Uterus (tissue), 4 donors: ENCODE results near the gene ABL2. TPM values are rescaled to one million over a fixed set of nuclear protein-coding genes. Genes with fewer than 3 reads are reported as not detected.

Experiments used
- DNase-seq, 2 donors: peaks; one replicate each; pipeline ENCODE4 v3.0.0-alpha.2; 2019 to 2020
- H3K27ac ChIP-seq, 2 donors: fragments of 200-600 bp; sonication (generic); 1 replicate in 1 of 2; 2 replicates in 1 of 2; pipeline ENCODE4 v1.5.1; 2016 to 2018
- H3K27me3 ChIP-seq, 2 donors: fragments of 200-600 bp; sonication (generic); one replicate each; pipeline ENCODE4 v1.5.1; 2018 to 2019; ENCODE audit warnings: control low read depth in 1 of 2
- H3K36me3 ChIP-seq, 2 donors: fragments of 200-600 bp; sonication (generic); one replicate each; pipeline ENCODE4 v1.5.1; 2019; ENCODE audit warnings: control low read depth in 1 of 2
- H3K4me1 ChIP-seq, 2 donors: fragments of 200-600 bp; sonication (generic); one replicate each; pipeline ENCODE4 v1.5.1; 2018 to 2019; ENCODE audit warnings: control low read depth in 1 of 2
- H3K4me3 ChIP-seq, 2 donors: fragments of 200-600 bp; sonication (generic); 1 replicate in 1 of 2; 2 replicates in 1 of 2; pipeline ENCODE4 v1.5.1; 2018 to 2019; ENCODE audit warnings: mild to moderate bottlenecking in 1 of 2
- H3K9me3 ChIP-seq, 2 donors: fragments of 200-600 bp; sonication (generic); one replicate each; pipeline ENCODE4 v1.5.1; 2019; ENCODE audit warnings: control low read depth in 1 of 2
- POLR2A ChIP-seq, 2 donors: fragments of 450-650 bp; IDR thresholded peaks; one replicate each; pipeline ENCODE4 v1.6.1; 2016; ENCODE audit warnings: antibody characterized with exemption in 2 of 2, mild to moderate bottlenecking in 1 of 2, moderate library complexity in 1 of 2
- intact Hi-C: fragments of 100-400 bp; cut with DNase I; formaldehyde crosslinking; loops from one replicate; pipeline ENCODE4 v1.15.1; 2023; ENCODE audit warnings: low total_unique reads
- total RNA-seq, 4 donors: library from RNA; depleted of rRNA in 3 of 4; stranded (reverse); fragments of >200 nt in 3 of 4; gene quantifications; one replicate each; pipeline versions ENCODE4 v1.1.0 to v1.2.4, GENCODE V29; 2014 to 2023
- TF ChIP-seq, protein P1 (sequence below), 4 experiments: fragments of 200-600 bp in 2 of 4; fragments of 450-650 bp in 2 of 4; sonication (generic) in 2 of 4; IDR thresholded peaks; one replicate each; pipeline ENCODE4 v1.5.1; 2016 to 2019; ENCODE audit warnings: antibody characterized with exemption in 4 of 4, mild to moderate bottlenecking in 2 of 4, moderate library complexity in 1 of 4
- donor health status: DM: yes; HTN: yes; CAD: no.

The ABL2 gene
- total RNA-seq, 4 donors from 2014 or later, result 10.3 to 33.1 (median 15.1) TPM

DNA sequence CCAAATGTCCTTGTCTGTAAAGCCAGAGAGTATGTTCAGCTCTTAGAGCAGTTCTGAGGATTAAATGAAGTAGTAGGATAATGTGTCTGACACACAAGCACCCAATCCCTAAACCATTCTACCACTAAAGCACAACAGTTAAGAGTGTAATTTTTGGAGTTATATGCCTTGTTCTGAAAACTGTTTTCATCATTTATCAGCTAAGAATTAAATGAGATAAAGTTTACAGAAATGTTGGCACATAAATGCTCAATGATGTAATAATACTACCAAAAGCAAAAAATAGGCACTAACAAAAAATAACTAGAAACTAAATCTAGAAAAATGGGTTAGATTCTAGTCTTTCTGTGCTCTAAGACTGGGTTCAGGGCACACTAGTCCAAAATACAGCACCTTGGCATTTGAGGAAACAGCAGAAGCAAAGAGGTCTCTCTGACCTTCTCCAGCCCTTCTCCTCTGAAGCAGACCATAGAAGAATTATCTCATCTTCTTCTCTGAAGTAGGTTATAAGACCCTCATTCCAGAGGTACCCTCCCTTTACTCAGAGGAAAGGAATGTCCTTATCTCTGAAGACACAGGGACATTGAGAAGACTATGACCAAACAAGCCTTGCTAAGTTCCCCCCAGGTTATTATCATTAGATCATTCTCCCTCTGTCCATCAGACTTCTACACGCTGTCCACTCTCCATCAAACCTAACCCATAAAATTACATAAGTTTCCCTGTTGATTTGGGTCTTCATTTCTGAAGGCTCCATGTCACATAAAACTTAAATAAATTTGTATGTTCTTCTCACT, 20.6 kb downstream of the ABL2 start:
- intact Hi-C loops, result no loop called here

DNA sequence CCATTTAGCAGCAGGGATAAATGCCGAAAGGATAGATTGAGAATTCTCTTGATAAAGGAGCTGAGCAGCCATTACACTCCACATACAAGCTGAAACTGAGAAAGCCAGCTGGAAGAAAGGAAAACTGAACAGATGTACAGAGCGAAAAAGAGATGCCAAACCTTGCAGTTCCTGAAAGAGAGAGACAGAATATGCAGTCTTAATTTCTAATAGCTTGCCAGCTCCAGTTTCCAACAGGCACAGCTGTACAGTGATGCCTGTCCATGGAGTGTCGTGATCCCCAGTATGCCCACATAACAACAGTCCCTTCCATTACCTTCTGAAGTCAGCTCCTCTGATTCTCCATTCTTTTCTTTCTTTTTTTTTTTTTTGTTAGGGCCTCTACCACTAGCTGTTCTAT, 22.7 kb downstream of the ABL2 start:
- Histone ChIP-seq H3K36me3 (no peaks in the 10 kb centered on the region), H3K4me1 (no peaks in the 10 kb centered on the region), H3K4me3 (no peak overlapping the region), H3K27ac (no peak overlapping the region), H3K9me3 (no peaks in the 10 kb centered on the region), H3K27me3 (no peaks in the 10 kb centered on the region)
- TF ChIP-seq, protein P1, sequence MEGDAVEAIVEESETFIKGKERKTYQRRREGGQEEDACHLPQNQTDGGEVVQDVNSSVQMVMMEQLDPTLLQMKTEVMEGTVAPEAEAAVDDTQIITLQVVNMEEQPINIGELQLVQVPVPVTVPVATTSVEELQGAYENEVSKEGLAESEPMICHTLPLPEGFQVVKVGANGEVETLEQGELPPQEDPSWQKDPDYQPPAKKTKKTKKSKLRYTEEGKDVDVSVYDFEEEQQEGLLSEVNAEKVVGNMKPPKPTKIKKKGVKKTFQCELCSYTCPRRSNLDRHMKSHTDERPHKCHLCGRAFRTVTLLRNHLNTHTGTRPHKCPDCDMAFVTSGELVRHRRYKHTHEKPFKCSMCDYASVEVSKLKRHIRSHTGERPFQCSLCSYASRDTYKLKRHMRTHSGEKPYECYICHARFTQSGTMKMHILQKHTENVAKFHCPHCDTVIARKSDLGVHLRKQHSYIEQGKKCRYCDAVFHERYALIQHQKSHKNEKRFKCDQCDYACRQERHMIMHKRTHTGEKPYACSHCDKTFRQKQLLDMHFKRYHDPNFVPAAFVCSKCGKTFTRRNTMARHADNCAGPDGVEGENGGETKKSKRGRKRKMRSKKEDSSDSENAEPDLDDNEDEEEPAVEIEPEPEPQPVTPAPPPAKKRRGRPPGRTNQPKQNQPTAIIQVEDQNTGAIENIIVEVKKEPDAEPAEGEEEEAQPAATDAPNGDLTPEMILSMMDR (IDR thresholded peaks at IDR 0.05), result no peak
- TF ChIP-seq POLR2A (IDR thresholded peaks at IDR 0.05), result no peak
- DNase-seq, result no peak
- intact Hi-C loops, result no loop called here

More for the DNA sequence above, 20.6 kb downstream of the ABL2 start:
- no peaks in the 10 kb centered on the region for H3K9me3 ChIP-seq
- no peaks in the 10 kb centered on the region for H3K27me3 ChIP-seq
- TF ChIP-seq, protein P1 (IDR thresholded peaks at IDR 0.05), result no peak
- no peak for TF ChIP-seq POLR2A (IDR thresholded peaks at IDR 0.05)
- no peak overlapping the region for H3K4me3 ChIP-seq
- DNase-seq, result no peak
- no peaks in the 10 kb centered on the region for H3K36me3 ChIP-seq
- H3K4me1 ChIP-seq, result no peaks in the 10 kb centered on the region
- H3K27ac ChIP-seq, result no peak overlapping the region

DNA sequence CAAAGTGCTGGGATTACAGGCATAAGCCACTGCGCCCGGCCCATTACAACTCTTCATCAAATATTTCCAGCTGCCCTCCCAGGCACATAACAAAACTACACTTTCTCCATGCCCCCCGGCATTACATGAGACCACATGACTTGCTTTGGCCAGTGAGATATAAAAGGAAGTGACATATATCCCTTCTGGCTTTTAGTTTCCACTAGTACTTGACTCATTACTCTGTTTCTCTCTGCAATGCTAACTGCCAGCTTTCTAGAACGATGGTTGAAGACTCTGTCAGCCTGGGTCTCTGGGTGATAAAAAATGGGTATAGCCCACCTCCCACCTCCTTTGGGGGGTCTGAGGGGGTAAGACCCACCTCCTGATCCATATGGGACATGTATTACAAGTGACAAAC, 24.2 kb downstream of the ABL2 start:
- Histone ChIP-seq H3K4me3 (no peak overlapping the region), H3K27ac (no peak overlapping the region), H3K36me3 (no peaks in the 10 kb centered on the region), H3K4me1 (no peaks in the 10 kb centered on the region), H3K27me3 (no peaks in the 10 kb centered on the region), H3K9me3 (no peaks in the 10 kb centered on the region)
- intact Hi-C loops, result no loop called here
- TF ChIP-seq POLR2A (IDR thresholded peaks at IDR 0.05), result no peak
- TF ChIP-seq, protein P1 (IDR thresholded peaks at IDR 0.05), result no peak
- no peak for DNase-seq

DNA sequence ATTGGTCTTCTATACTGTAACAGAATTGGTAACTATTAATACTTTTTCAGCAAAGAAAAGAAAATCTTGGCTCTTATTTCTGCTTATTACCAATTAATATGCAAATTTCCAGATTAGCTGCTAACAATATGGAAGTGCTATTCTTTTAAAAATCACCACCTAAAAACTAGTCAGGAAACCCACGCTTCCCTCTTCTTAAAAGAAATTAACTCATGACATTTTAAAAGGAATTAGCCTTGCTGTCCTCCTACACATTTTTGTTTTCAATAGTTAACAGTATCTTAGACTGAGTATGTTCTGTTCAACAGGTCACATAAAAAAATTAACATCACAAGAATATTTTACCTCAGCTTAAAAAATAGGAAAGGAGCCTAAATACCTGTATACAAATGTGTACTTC, 27.3 kb downstream of the ABL2 start:
- intact Hi-C loops, result no loop called here
- Histone ChIP-seq H3K36me3 (no peaks in the 10 kb centered on the region), H3K27me3 (no peaks in the 10 kb centered on the region), H3K4me1 (no peaks in the 10 kb centered on the region), H3K4me3 (no peak overlapping the region), H3K9me3 (no peaks in the 10 kb centered on the region), H3K27ac (no peak overlapping the region)
- TF ChIP-seq, protein P1 (IDR thresholded peaks at IDR 0.05), result no peak
- no peak for TF ChIP-seq POLR2A (IDR thresholded peaks at IDR 0.05)
- DNase-seq, result no peak

DNA sequence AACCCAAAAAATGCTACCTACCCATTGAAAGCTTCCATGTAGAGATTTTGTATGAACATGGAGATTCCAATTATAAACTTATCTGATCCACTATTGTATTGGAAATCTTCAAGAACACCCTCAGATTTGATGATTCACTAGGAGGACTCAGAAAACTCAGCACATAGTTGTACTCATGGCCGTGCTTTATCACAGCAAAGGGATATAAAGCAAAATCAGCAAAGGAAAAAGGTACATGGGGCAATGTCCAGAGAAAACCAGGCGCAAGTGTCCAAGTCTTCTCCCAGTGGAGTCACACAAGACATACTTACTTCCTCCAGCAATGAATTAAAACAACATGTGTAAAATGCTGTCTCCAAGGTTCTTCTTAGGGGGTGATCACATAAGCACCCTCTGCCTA, 28.9 kb downstream of the ABL2 start:
- DNase-seq, result no peak
- intact Hi-C loops, result no loop called here
- H3K4me3 ChIP-seq, result no peak overlapping the region
- H3K4me1 ChIP-seq, result no peaks in the 10 kb centered on the region
- no peaks in the 10 kb centered on the region for H3K36me3 ChIP-seq
- no peak overlapping the region for H3K27ac ChIP-seq
- H3K9me3 ChIP-seq, result no peaks in the 10 kb centered on the region
- no peaks in the 10 kb centered on the region for H3K27me3 ChIP-seq
- TF ChIP-seq POLR2A (IDR thresholded peaks at IDR 0.05), result no peak
- TF ChIP-seq, protein P1 (IDR thresholded peaks at IDR 0.05), result no peak
